Adrenal gland (tissue), 12 donors: ENCODE results near the gene LIMS2. TPM values are rescaled to one million over a fixed set of nuclear protein-coding genes. Genes with fewer than 3 reads are reported as not detected.
A peak's percentile ranks its signal among the peaks of the same experiment; 100 is the strongest.

Experiments
- DNase-seq, 7 donors: peaks; one replicate each; pipeline ENCODE4 v3.0.0-alpha.2; 2019 to 2020
- H3K27ac ChIP-seq, 5 donors: fragments of 200-600 bp; sonication (generic) in 4 of 5; 1 replicate in 3 of 5; 2 replicates in 2 of 5; pipeline versions ENCODE4 v1.5.1 to v1.8.0; 2016 to 2020; ENCODE audit warnings: mild to moderate bottlenecking in 1 of 5
- H3K27me3 ChIP-seq: fragments of 200-600 bp; 2 replicates; pipeline ENCODE4 v1.8.0; 2021
- H3K36me3 ChIP-seq, 2 donors: fragments of 200-600 bp; replicated peaks in 1 of 2; 1 replicate in 1 of 2; 2 replicates in 1 of 2; pipeline versions ENCODE4 v1.5.1 to v1.8.0; 2018 to 2022
- H3K4me1 ChIP-seq, 2 donors: fragments of 200-600 bp; replicated peaks in 1 of 2; 1 replicate in 1 of 2; 2 replicates in 1 of 2; pipeline versions ENCODE4 v1.5.1 to v1.8.0; 2018 to 2021
- H3K4me3 ChIP-seq, 4 donors: fragments of 200-600 bp; sonication (generic) in 3 of 4; one replicate each; pipeline ENCODE4 v1.5.1; 2016 to 2018
- H3K9me3 ChIP-seq, 3 donors: fragments of 200-600 bp; sonication (generic) in 1 of 3; replicated peaks in 1 of 3; 1 replicate in 2 of 3; 2 replicates in 1 of 3; pipeline versions ENCODE4 v1.5.1 to v1.8.0; 2016 to 2021
- POLR2A ChIP-seq, 2 donors: fragments of 450-650 bp; IDR thresholded peaks; one replicate each; pipeline ENCODE4 v1.6.1; 2017; ENCODE audit warnings: antibody characterized with exemption in 2 of 2, mild to moderate bottlenecking in 2 of 2, moderate library complexity in 1 of 2
- WGBS, 4 donors: extraction: QIAGEN DNeasy Blood & Tissue Kit in 2 of 4; methylation state at CpG; one replicate each; pipeline versions ENCODE4 v1.1.5 to v1.1.7; 2013 to 2017; 5-methylcytosine and 5-hydroxymethylcytosine counted together
- intact Hi-C, 2 donors: fragments of 100-400 bp; cut with DNase I; formaldehyde crosslinking; loops; one replicate each; pipeline versions ENCODE4 v1.14.1 to v1.15.0; 2022 to 2023
- polyA plus RNA-seq, 3 donors: library from polyadenylated mRNA; stranded (reverse); fragments of 200-250 nt in 2 of 3; fragments of 350-450 nt in 1 of 3; fragmentation: Illumina TruSeq in 1 of 3; extraction: RNeasy Lipid Tissue Mini Kit (QIAGEN cat#74804) in 1 of 3; gene quantifications; one replicate each; pipeline ENCODE4 v1.2.3, GENCODE V29; 2013 to 2014
- total RNA-seq, 9 donors: library from RNA; depleted of rRNA in 4 of 9; stranded (reverse); fragments of >200 nt in 4 of 9; fragments of 120-200 nt in 1 of 9; fragmentation: NEBNext Ultra II Directional in 1 of 9; extraction: Animal tissue kit (Norgen Biotek cat#: 25700) in 1 of 9; gene quantifications; one replicate each; pipeline versions ENCODE4 v1.1.0 to v1.2.4, GENCODE V29; 2013 to 2023
- TF ChIP-seq, protein P1 (sequence below), 6 experiments: fragments of 450-650 bp in 4 of 6; fragments of 200-600 bp in 2 of 6; sonication (generic) in 1 of 6; IDR thresholded peaks; 1 replicate in 5 of 6; 2 replicates in 1 of 6; pipeline versions ENCODE4 v1.5.1 to v1.8.0; 2016 to 2021; ENCODE audit warnings: antibody characterized with exemption in 6 of 6, mild to moderate bottlenecking in 2 of 6, moderate library complexity in 1 of 6
- donor health status: healthy with polysubstance abuse.
- donor health status: Bipolar disorder and iron deficiency.
- donor health status: DM: yes; HTN: yes; CAD: no.
- donor health status: DM: no; HTN: no; CAD: no.
- donor health status: DM: no; HTN: no; CAD: no.
- donor health status: DM: yes; HTN: yes; CAD: no.

LIMS2 gene
- total and polyA plus RNA-seq, 12 donors = 1.4 to 142 (median 16.1) TPM

DNA sequence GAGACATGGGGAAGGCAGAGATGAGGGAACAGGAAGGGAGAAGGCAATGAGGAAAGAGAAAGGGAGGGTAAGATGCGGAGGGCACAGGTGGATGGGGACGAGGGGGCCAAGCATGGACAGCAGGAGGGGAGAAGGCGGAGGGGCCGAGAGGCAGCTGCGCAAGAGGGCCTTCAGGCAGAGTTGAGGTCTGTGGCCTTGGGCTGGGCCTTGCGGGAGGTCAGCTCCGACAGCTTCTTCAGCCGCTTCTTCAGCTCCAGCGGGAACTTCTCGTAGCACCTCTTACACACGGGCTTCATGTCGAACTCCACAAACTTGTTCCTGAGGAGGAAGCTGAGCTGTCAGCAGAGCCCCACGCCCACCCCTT is 36.2 kb downstream of the LIMS2 start:
- H3K9me3 ChIP-seq = no peaks in the 10 kb centered on the region
- H3K27ac ChIP-seq = no peak overlapping the region
- H3K4me3 ChIP-seq = no peak overlapping the region
- intact Hi-C loops = no loop called here
- H3K4me1 ChIP-seq = peaks cover 0 to 4% of the 10 kb centered on the region in 2 donors
- DNase-seq = no peak
- WGBS, 4 donors = 85 to 94% (median 93%) methylated on average over 11 to 13 of the region's 13 CpGs
- TF ChIP-seq, protein P1, sequence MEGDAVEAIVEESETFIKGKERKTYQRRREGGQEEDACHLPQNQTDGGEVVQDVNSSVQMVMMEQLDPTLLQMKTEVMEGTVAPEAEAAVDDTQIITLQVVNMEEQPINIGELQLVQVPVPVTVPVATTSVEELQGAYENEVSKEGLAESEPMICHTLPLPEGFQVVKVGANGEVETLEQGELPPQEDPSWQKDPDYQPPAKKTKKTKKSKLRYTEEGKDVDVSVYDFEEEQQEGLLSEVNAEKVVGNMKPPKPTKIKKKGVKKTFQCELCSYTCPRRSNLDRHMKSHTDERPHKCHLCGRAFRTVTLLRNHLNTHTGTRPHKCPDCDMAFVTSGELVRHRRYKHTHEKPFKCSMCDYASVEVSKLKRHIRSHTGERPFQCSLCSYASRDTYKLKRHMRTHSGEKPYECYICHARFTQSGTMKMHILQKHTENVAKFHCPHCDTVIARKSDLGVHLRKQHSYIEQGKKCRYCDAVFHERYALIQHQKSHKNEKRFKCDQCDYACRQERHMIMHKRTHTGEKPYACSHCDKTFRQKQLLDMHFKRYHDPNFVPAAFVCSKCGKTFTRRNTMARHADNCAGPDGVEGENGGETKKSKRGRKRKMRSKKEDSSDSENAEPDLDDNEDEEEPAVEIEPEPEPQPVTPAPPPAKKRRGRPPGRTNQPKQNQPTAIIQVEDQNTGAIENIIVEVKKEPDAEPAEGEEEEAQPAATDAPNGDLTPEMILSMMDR (IDR thresholded peaks at IDR 0.05) = no peak
- no peak for TF ChIP-seq POLR2A (IDR thresholded peaks at IDR 0.05)
- no peaks in the 10 kb centered on the region for H3K27me3 ChIP-seq
- no peaks in the 10 kb centered on the region for H3K36me3 ChIP-seq

DNA sequence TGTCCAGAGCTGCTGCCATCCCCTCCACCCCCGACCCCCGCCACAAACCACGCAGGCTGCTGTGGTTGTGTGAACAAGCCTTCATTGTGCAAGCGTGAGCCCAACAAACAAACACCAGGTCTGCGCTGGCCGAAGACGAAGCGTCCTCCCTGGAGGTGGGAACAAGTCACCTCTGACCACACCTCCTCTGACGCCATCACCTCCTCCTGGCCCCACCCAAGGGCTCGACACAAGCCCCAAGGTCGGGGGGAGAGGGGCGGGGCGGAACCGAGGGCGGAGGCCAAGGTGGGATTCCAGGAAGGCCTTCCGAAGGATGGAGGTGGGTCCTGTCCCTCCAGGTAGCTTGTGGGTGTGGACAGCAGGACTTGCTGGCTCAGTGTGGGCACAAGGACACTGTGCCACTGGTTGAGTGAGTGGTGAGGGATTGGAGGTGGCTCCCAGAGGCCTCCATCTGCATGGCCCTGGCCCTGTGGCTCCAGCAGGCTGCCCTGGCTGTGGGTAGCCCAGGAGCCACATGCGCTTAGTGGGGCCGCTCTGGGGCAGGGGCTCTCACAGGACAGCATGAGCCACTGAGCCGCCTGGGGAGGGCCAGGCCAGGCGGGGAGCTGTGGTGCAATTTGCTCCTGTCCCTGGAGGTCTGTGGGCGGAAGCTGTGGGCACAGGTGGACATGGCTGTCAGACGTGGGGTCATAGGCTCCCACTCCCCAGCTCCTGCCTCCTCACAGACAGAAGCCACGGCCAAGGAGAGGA is 36.8 kb downstream of the LIMS2 start:
- H3K27ac ChIP-seq = peak overlapping the region in 1 of 5 donors; percentile 60
- H3K4me3 ChIP-seq = no peak overlapping the region
- no peaks in the 10 kb centered on the region for H3K9me3 ChIP-seq
- TF ChIP-seq, protein P1 (IDR thresholded peaks at IDR 0.05) = no peak
- TF ChIP-seq POLR2A (IDR thresholded peaks at IDR 0.05) = no peak
- intact Hi-C loops = no loop called here
- peaks cover 0 to 4% of the 10 kb centered on the region in 2 donors for H3K4me1 ChIP-seq
- no peaks in the 10 kb centered on the region for H3K27me3 ChIP-seq
- H3K36me3 ChIP-seq = no peaks in the 10 kb centered on the region
- DNase-seq = no peak
- WGBS, 4 donors = 72 to 92% (median 75%) methylated on average over 6 to 23 of the region's 23 CpGs

DNA sequence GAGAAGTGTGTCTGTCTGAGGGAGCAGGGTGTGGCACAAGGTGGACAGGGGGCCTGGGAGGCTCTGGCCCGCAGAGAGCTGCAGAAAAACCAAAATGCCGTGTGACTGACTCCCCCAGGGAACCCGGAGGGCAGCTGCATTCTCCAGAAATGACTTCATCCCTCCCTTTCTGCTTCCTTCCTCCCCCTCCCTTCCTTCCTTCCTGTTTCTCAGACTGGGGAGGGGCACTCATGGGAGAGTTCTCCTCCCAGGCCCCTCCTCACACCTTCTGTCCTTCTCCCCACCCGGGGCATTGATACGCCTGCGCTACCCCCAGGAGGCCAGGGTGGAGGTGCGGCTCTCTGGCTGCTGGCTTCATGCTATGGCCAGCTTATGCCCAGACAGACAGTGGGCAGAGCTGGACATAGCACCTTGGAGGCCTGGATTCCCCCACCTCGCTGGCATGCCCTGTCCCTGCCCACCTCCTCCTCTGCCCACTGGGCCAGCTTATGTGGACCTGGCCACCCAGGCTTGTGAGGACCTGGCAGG is 37.5 kb downstream of the LIMS2 start:
- intact Hi-C loops = no loop called here
- no peaks in the 10 kb centered on the region for H3K36me3 ChIP-seq
- no peak overlapping the region for H3K4me3 ChIP-seq
- TF ChIP-seq, protein P1 (IDR thresholded peaks at IDR 0.05) = no peak
- TF ChIP-seq POLR2A (IDR thresholded peaks at IDR 0.05) = no peak
- peak in 1 of 7 donors; percentile 27 for DNase-seq
- 50 to 59% (median 54%) methylated on average over 6 to 8 of the region's 8 CpGs for WGBS, 4 donors
- H3K9me3 ChIP-seq = no peaks in the 10 kb centered on the region
- no peaks in the 10 kb centered on the region for H3K27me3 ChIP-seq
- H3K27ac ChIP-seq = peak overlapping the region in 1 of 5 donors; percentile 60
- H3K4me1 ChIP-seq = peaks cover 0 to 4% of the 10 kb centered on the region in 2 donors

DNA sequence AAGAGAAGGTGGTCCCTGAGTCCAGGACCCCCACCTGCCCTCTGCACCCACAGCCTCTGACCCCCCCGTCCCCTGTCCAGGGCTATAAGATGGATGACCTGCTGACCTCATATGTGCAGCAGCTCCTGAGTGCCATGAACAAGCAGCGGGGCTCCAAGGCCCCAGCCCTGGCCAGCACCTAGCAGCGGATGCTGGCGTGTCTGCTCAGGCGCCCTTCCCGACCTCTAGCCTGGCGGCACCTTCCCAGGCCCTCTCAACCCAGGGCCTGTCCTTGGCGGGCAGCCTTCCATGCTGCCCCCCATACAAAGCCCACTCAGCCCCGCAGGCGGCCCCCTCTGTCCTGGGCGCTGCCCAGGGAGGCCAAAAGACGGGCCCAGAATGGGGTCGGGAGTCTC is 38.1 kb downstream of the LIMS2 start:
- TF ChIP-seq POLR2A (IDR thresholded peaks at IDR 0.05) = no peak
- Histone ChIP-seq H3K27me3 (no peaks in the 10 kb centered on the region), H3K9me3 (no peaks in the 10 kb centered on the region), H3K27ac (peak overlapping the region in 2 of 5 donors; percentile 21 to 60), H3K4me1 (peaks cover 0 to 4% of the 10 kb centered on the region in 2 donors), H3K36me3 (no peaks in the 10 kb centered on the region), H3K4me3 (no peak overlapping the region)
- DNase-seq = no peak
- WGBS, 4 donors = 27 to 85% (median 69%) methylated on average over 3 to 13 of the region's 13 CpGs
- intact Hi-C loops = no loop called here
